ENCODE results near the gene RBM17. TPM values are rescaled to one million over a fixed set of nuclear protein-coding genes. Genes with fewer than 3 reads are reported as not detected.

RBM17 gene
- total RNA-seq, 2 donors from 2014 or later, result 48.5 to 65.0 TPM

GRCh38 chr10:6047847-6048246 is 41.0 kb upstream of the RBM17 start:
- ATAC-seq (ENCODE audit: insufficient number of reproducible peaks, low FRiP score, low read depth), result no peak
- Histone ChIP-seq H3K27ac (no peak overlapping the region), H3K4me3 (no peak overlapping the region), H3K27me3 (replicated peaks; ENCODE audit: insufficient read depth) (no peaks in the 10 kb centered on the region), H3K36me3 (no peaks in the 10 kb centered on the region), H3K9me3 (no peaks in the 10 kb centered on the region), H3K4me1 (ENCODE audit: control insufficient read depth in 1 of 2, low read depth in 2 of 2) (peaks cover 0 to 3% of the 10 kb centered on the region in 2 donors)
- DNase-seq (ENCODE audit: low spot score), result no peak
- TF ChIP-seq, protein P1, sequence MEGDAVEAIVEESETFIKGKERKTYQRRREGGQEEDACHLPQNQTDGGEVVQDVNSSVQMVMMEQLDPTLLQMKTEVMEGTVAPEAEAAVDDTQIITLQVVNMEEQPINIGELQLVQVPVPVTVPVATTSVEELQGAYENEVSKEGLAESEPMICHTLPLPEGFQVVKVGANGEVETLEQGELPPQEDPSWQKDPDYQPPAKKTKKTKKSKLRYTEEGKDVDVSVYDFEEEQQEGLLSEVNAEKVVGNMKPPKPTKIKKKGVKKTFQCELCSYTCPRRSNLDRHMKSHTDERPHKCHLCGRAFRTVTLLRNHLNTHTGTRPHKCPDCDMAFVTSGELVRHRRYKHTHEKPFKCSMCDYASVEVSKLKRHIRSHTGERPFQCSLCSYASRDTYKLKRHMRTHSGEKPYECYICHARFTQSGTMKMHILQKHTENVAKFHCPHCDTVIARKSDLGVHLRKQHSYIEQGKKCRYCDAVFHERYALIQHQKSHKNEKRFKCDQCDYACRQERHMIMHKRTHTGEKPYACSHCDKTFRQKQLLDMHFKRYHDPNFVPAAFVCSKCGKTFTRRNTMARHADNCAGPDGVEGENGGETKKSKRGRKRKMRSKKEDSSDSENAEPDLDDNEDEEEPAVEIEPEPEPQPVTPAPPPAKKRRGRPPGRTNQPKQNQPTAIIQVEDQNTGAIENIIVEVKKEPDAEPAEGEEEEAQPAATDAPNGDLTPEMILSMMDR (IDR thresholded peaks at IDR 0.05), result no peak

- DNase-seq (ENCODE audit: low spot score) (no peak), ATAC-seq (ENCODE audit: insufficient number of reproducible peaks, low FRiP score, low read depth) (no peak)
- Histone ChIP-seq H3K36me3 (no peaks in the 10 kb centered on the region), H3K27me3 (replicated peaks; ENCODE audit: insufficient read depth) (no peaks in the 10 kb centered on the region), H3K4me3 (no peak overlapping the region), H3K27ac (no peak overlapping the region), H3K4me1 (ENCODE audit: control insufficient read depth in 1 of 2, low read depth in 2 of 2) (peaks cover 0 to 3% of the 10 kb centered on the region in 2 donors), H3K9me3 (no peaks in the 10 kb centered on the region)
- TF ChIP-seq, protein P1 (IDR thresholded peaks at IDR 0.05), result no peak
These were observed 40.4 kb upstream of the RBM17 start for GRCh38 chr10:6048281-6049030.

DNA sequence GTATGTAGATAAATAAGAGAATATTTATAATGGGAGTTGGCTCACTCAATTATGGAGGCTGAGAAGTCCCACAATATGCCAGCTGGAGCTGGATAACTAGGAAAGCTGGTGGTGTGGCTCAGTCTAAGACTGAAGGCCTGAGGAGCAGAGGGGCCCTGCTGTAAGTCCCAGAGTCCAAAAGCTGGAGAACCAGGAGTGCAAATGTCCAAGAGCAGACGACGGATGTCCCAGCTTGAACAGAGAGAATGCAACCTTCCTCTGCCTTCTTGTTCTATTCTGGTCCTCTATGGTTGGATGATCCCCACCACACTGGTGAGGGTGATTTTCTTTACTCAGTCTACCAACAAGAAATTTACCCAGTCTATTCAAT is 39.8 kb upstream of the RBM17 start:
- Histone ChIP-seq H3K4me3 (no peak overlapping the region), H3K9me3 (no peaks in the 10 kb centered on the region), H3K27ac (no peak overlapping the region), H3K36me3 (no peaks in the 10 kb centered on the region), H3K4me1 (ENCODE audit: control insufficient read depth in 1 of 2, low read depth in 2 of 2) (peaks cover 0 to 3% of the 10 kb centered on the region in 2 donors), H3K27me3 (replicated peaks; ENCODE audit: insufficient read depth) (no peaks in the 10 kb centered on the region)
- no peak for ATAC-seq (ENCODE audit: insufficient number of reproducible peaks, low FRiP score, low read depth)
- no peak for DNase-seq (ENCODE audit: low spot score)
- TF ChIP-seq, protein P1 (IDR thresholded peaks at IDR 0.05), result no peak

GRCh38 chr10:6050801-6051445 is 37.9 kb upstream of the RBM17 start:
- Histone ChIP-seq H3K27ac (peak overlapping the region in 1 of 2 donors; percentile 17), H3K27me3 (replicated peaks; ENCODE audit: insufficient read depth) (no peaks in the 10 kb centered on the region), H3K36me3 (no peaks in the 10 kb centered on the region), H3K4me3 (peak overlapping the region; percentile 74), H3K4me1 (ENCODE audit: control insufficient read depth in 1 of 2, low read depth in 2 of 2) (peaks cover 0 to 3% of the 10 kb centered on the region in 2 donors), H3K9me3 (no peaks in the 10 kb centered on the region)
- ATAC-seq (ENCODE audit: insufficient number of reproducible peaks, low FRiP score, low read depth) (no peak), DNase-seq (ENCODE audit: low spot score) (no peak)
- TF ChIP-seq, protein P1 (IDR thresholded peaks at IDR 0.05), result no peak

Data from thoracic aorta (tissue), 2 donors.